WI38 (cell line): ENCODE measurements around the gene DAZAP1.

Source experiments
- H3K4me3 ChIP-seq: 2 replicates; pipeline ENCODE4 v1.5.1; 2011; ENCODE audit warnings: low read depth, mild to moderate bottlenecking, control low read depth, low read length
- TF ChIP-seq, protein P1 (sequence below): IDR thresholded peaks from 2 replicates; pipeline ENCODE4 v1.5.1; 2012; ENCODE audit warnings: low read depth, mild to moderate bottlenecking, control low read depth, low read length

Gene DAZAP1

GRCh38 chr19:1466461-1467214 lies 59.3 kb downstream of the DAZAP1 start:
- H3K4me3 ChIP-seq: no peak overlapping the region
- TF ChIP-seq, protein P1, sequence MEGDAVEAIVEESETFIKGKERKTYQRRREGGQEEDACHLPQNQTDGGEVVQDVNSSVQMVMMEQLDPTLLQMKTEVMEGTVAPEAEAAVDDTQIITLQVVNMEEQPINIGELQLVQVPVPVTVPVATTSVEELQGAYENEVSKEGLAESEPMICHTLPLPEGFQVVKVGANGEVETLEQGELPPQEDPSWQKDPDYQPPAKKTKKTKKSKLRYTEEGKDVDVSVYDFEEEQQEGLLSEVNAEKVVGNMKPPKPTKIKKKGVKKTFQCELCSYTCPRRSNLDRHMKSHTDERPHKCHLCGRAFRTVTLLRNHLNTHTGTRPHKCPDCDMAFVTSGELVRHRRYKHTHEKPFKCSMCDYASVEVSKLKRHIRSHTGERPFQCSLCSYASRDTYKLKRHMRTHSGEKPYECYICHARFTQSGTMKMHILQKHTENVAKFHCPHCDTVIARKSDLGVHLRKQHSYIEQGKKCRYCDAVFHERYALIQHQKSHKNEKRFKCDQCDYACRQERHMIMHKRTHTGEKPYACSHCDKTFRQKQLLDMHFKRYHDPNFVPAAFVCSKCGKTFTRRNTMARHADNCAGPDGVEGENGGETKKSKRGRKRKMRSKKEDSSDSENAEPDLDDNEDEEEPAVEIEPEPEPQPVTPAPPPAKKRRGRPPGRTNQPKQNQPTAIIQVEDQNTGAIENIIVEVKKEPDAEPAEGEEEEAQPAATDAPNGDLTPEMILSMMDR: no peak

DNA sequence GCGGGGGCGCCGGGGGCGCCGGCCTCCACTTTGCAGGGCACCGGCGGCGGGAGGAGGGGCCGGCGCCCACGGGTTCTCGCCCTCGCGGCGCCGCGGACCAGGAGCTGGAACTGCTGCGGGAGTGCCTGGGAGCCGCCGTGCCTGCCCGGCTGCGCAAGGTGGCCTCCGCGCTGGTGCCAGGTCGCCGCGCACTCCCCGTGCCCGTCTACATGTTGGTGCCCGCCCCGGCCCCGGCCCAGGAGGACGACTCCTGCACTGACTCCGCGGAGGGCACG lies 59.8 kb downstream of the DAZAP1 start:
- no peak overlapping the region for H3K4me3 ChIP-seq

GRCh38 chr19:1467490-1468273 lies 60.3 kb downstream of the DAZAP1 start:
- H3K4me3 ChIP-seq: no peak overlapping the region

More for the DNA sequence above, 59.8 kb downstream of the DAZAP1 start:
- TF ChIP-seq, protein P1: no peak

DNA sequence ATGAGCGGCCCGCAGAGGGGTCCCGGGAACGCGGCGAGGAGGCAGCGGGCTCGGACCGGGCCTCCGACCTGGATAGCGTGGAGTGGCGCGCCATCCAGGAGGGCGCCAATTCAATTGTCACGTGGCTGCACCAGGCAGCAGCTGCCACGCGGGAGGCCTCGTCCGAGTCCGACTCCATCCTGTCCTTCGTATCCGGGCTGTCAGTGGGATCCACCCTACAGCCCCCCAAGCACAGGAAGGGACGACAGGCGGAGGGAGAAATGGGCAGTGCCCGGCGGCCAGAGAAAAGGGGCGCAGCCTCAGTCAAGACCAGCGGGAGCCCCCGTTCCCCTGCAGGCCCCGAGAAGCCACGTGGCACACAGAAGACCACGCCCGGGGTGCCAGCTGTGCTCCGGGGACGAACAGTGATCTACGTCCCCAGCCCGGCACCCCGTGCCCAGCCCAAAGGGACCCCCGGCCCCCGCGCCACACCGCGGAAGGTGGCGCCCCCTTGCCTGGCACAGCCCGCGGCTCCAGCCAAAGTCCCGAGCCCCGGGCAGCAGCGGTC lies 61.0 kb downstream of the DAZAP1 start:
- TF ChIP-seq, protein P1: no peak
- 0 out of 2 replicates have a peak overlapping the region, but pooled peaks have one; percentile 16 for H3K4me3 ChIP-seq

More at GRCh38 chr19:1467490-1468273, 60.3 kb downstream of the DAZAP1 start:
- TF ChIP-seq, protein P1: no peak

DNA sequence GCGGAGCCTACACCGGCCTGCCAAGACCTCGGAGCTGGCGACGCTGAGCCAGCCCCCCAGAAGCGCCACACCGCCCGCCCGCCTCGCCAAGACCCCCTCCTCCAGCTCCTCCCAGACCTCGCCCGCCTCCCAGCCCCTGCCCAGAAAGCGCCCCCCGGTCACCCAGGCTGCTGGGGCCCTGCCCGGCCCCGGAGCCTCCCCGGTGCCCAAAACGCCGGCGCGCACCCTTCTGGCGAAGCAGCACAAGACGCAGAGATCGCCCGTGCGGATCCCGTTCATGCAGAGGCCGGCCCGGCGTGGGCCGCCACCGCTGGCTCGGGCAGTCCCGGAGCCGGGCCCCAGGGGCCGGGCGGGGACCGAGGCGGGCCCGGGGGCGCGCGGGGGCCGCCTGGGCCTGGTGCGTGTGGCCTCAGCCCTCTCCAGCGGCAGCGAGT lies 61.5 kb downstream of the DAZAP1 start:
- TF ChIP-seq, protein P1: no peak
- 0 out of 2 replicates have a peak overlapping the region, but pooled peaks have one; percentile 16 for H3K4me3 ChIP-seq

- no peak overlapping the region for H3K4me3 ChIP-seq
- TF ChIP-seq, protein P1: no peak
These were observed 62.1 kb downstream of the DAZAP1 start for GRCh38 chr19:1469255-1470054.
